ENCODE data around the gene ASH1L. TPM values are rescaled to one million over a fixed set of nuclear protein-coding genes. Genes with fewer than 3 reads are reported as not detected.
A peak's percentile ranks its signal among the peaks of the same experiment; 100 is the strongest.

The ASH1L gene
- total RNA-seq, 2 donors from 2014 or later, result 34.0 to 51.4 TPM

- DNase-seq (no peak), ATAC-seq (no peak)
- Histone ChIP-seq H3K4me1 (peaks cover 13% of the 10 kb centered on the region), H3K27me3 (no peaks in the 10 kb centered on the region), H3K9me3 (no peaks in the 10 kb centered on the region), H3K36me3 (replicated peaks in 1 of 2; ENCODE audit: insufficient read depth in 1 of 2, low read depth in 2 of 2) (no peaks in the 10 kb centered on the region), H3K4me3 (no peak overlapping the region), H3K27ac (no peak overlapping the region)
- 95 to 97% methylated on average over 4 of the region's 4 CpGs for WGBS, 2 donors
- intact Hi-C loops (cut with DNase I), result no loop called here
- TF ChIP-seq, protein P1, sequence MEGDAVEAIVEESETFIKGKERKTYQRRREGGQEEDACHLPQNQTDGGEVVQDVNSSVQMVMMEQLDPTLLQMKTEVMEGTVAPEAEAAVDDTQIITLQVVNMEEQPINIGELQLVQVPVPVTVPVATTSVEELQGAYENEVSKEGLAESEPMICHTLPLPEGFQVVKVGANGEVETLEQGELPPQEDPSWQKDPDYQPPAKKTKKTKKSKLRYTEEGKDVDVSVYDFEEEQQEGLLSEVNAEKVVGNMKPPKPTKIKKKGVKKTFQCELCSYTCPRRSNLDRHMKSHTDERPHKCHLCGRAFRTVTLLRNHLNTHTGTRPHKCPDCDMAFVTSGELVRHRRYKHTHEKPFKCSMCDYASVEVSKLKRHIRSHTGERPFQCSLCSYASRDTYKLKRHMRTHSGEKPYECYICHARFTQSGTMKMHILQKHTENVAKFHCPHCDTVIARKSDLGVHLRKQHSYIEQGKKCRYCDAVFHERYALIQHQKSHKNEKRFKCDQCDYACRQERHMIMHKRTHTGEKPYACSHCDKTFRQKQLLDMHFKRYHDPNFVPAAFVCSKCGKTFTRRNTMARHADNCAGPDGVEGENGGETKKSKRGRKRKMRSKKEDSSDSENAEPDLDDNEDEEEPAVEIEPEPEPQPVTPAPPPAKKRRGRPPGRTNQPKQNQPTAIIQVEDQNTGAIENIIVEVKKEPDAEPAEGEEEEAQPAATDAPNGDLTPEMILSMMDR (IDR thresholded peaks at IDR 0.05), result no peak
- no peak for TF ChIP-seq POLR2A (IDR thresholded peaks at IDR 0.05)
Measured at GRCh38 chr1:155485222-155485621, 77.4 kb downstream of the ASH1L start.

- peak; percentile 40 for ATAC-seq
Measured at GRCh38 chr1:155481741-155482241, 80.8 kb downstream of the ASH1L start.

DNA sequence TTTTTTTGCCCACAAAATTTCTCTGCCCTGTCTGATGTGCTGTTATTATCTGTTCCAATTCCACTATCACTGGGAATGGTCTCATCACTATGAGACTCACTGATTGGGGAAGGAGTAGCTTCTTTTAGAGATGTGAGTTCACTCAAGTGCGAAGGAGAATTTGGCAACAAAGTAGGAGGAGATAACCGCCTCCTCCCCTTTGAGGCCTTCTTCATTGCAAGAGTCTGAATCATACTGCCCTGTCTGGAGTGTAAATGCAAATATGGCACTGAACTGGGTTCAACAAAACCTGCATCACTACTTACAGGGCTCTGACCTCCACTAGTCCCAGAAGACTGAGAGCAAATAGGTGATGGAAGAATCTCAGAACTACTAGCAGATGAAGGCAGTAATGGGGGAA is 83.4 kb downstream of the ASH1L start:
- Histone ChIP-seq H3K36me3 (replicated peaks in 1 of 2; ENCODE audit: insufficient read depth in 1 of 2, low read depth in 2 of 2) (peaks cover 0 to 2% of the 10 kb centered on the region in 2 donors), H3K4me3 (no peak overlapping the region), H3K27ac (no peak overlapping the region), H3K27me3 (no peaks in the 10 kb centered on the region), H3K4me1 (peaks cover 13% of the 10 kb centered on the region), H3K9me3 (no peaks in the 10 kb centered on the region)
- TF ChIP-seq POLR2A (IDR thresholded peaks at IDR 0.05), result no peak
- TF ChIP-seq, protein P1 (IDR thresholded peaks at IDR 0.05), result no peak
- 87 to 100% methylated on average over 2 of the region's 2 CpGs for WGBS, 2 donors
- intact Hi-C loops (cut with DNase I), result no loop called here
- DNase-seq (no peak), ATAC-seq (no peak)

More at GRCh38 chr1:155481741-155482241, 80.8 kb downstream of the ASH1L start:
- Histone ChIP-seq H3K27me3 (no peaks in the 10 kb centered on the region), H3K4me1 (peaks cover 13% of the 10 kb centered on the region), H3K9me3 (no peaks in the 10 kb centered on the region), H3K36me3 (replicated peaks in 1 of 2; ENCODE audit: insufficient read depth in 1 of 2, low read depth in 2 of 2) (peaks cover 0 to 2% of the 10 kb centered on the region in 2 donors), H3K27ac (peak overlapping the region in 1 of 4 donors; percentile 3), H3K4me3 (no peak overlapping the region)
- intact Hi-C loops (cut with DNase I), result no loop called here
- WGBS, 2 donors, result 32 to 36% methylated on average over 2 of the region's 2 CpGs
- TF ChIP-seq, protein P1 (IDR thresholded peaks at IDR 0.05), result no peak
- TF ChIP-seq POLR2A (IDR thresholded peaks at IDR 0.05), result no peak
- DNase-seq, result no peak

- Histone ChIP-seq H3K27ac (no peak overlapping the region), H3K4me3 (no peak overlapping the region), H3K4me1 (peaks cover 13% of the 10 kb centered on the region), H3K36me3 (replicated peaks in 1 of 2; ENCODE audit: insufficient read depth in 1 of 2, low read depth in 2 of 2) (peaks cover 0 to 2% of the 10 kb centered on the region in 2 donors), H3K27me3 (no peaks in the 10 kb centered on the region), H3K9me3 (no peaks in the 10 kb centered on the region)
- WGBS, 2 donors, result 92 to 97% methylated on average over 8 of the region's 8 CpGs
- DNase-seq (no peak), ATAC-seq (no peak)
- TF ChIP-seq, protein P1 (IDR thresholded peaks at IDR 0.05), result no peak
- no peak for TF ChIP-seq POLR2A (IDR thresholded peaks at IDR 0.05)
- intact Hi-C loops (cut with DNase I), result no loop called here
Measured at GRCh38 chr1:155478270-155478852, 84.2 kb downstream of the ASH1L start.

GRCh38 chr1:155474146-155474545 is 88.5 kb downstream of the ASH1L start:
- DNase-seq (no peak), ATAC-seq (no peak)
- WGBS, 2 donors, result 81 to 82% methylated on average over 5 of the region's 5 CpGs
- TF ChIP-seq, protein P1 (IDR thresholded peaks at IDR 0.05), result no peak
- TF ChIP-seq POLR2A (IDR thresholded peaks at IDR 0.05), result no peak
- no peaks in the 10 kb centered on the region for H3K27me3 ChIP-seq
- no peak overlapping the region for H3K4me3 ChIP-seq
- H3K4me1 ChIP-seq, result no peaks in the 10 kb centered on the region
- H3K27ac ChIP-seq, result no peak overlapping the region
- H3K36me3 ChIP-seq (replicated peaks in 1 of 2; ENCODE audit: insufficient read depth in 1 of 2, low read depth in 2 of 2), result peaks cover 0 to 2% of the 10 kb centered on the region in 2 donors
- intact Hi-C loops (cut with DNase I), result no loop called here
- peaks cover 0 to 6% (median 0%) of the 10 kb centered on the region in 3 donors for H3K9me3 ChIP-seq

Data from body of pancreas (tissue), 4 donors.